NCI-H2227 treated with DMSO at 0.1 percent for 48 hours (cell line): ENCODE measurements around the gene RNLS.

Experiments used
- DNase-seq: peaks from one replicate; lab custom pipeline; 2025; lab: John Stamatoyannopoulos, UW

Gene RNLS

GRCh38 chr10:88551246-88551645, 31.9 kb downstream of the RNLS start:
- no peak for DNase-seq

- no peak for DNase-seq
These were observed 36.6 kb downstream of the RNLS start for GRCh38 chr10:88546497-88546896.

GRCh38 chr10:88545359-88545758, 37.8 kb downstream of the RNLS start:
- no peak for DNase-seq

- no peak for DNase-seq
These were observed 38.8 kb downstream of the RNLS start for GRCh38 chr10:88544140-88544870.

- no peak for DNase-seq
These were observed 40.6 kb downstream of the RNLS start for GRCh38 chr10:88542522-88542921.

GRCh38 chr10:88541116-88541626, 41.9 kb downstream of the RNLS start:
- DNase-seq = no peak

- no peak for DNase-seq
These were observed 42.8 kb downstream of the RNLS start for GRCh38 chr10:88540351-88540750.

- no peak for DNase-seq
These were observed 45.1 kb downstream of the RNLS start for GRCh38 chr10:88538048-88538447.

- DNase-seq = no peak
These were observed 45.8 kb downstream of the RNLS start for GRCh38 chr10:88537322-88537721.

- no peak for DNase-seq
These were observed 46.7 kb downstream of the RNLS start for GRCh38 chr10:88536437-88536836.

- no peak for DNase-seq
These were observed 48.9 kb downstream of the RNLS start for GRCh38 chr10:88534072-88534665.

- no peak for DNase-seq
These were observed 51.6 kb downstream of the RNLS start for GRCh38 chr10:88531392-88532052.

GRCh38 chr10:88530629-88531391, 52.3 kb downstream of the RNLS start:
- no peak for DNase-seq

- DNase-seq = no peak
These were observed 53.0 kb downstream of the RNLS start for GRCh38 chr10:88530093-88530492.

- DNase-seq = no peak
These were observed 54.1 kb downstream of the RNLS start for GRCh38 chr10:88528806-88529570.

- DNase-seq = no peak
These were observed 54.9 kb downstream of the RNLS start for GRCh38 chr10:88528201-88528600.

- no peak for DNase-seq
These were observed 55.9 kb downstream of the RNLS start for GRCh38 chr10:88527245-88527644.

GRCh38 chr10:88526501-88527105, 56.5 kb downstream of the RNLS start:
- no peak for DNase-seq

- no peak for DNase-seq
These were observed 57.6 kb downstream of the RNLS start for GRCh38 chr10:88525371-88526069.

- DNase-seq = no peak
These were observed 59.2 kb downstream of the RNLS start for GRCh38 chr10:88523739-88524400.
